H9 (cell line): ENCODE data around the gene DACH1. TPM values are rescaled to one million over a fixed set of nuclear protein-coding genes. Genes with fewer than 3 reads are reported as not detected.

Experiments used
- DNase-seq: peaks from one replicate; pipeline ENCODE4 v3.0.0-alpha.2; 2017
- H2AFZ ChIP-seq: one replicate; pipeline ENCODE4 v1.6.1; 2013; ENCODE audit warnings: mild to moderate bottlenecking, low read length, control low read depth, moderate library complexity
- H2AK5ac ChIP-seq: 2 replicates; pipeline ENCODE4 v1.6.1; 2013; ENCODE audit warnings: low read length, control low read depth, mixed read lengths; ENCODE audit not compliant: insufficient read length
- H2BK120ac ChIP-seq: one replicate; pipeline ENCODE4 v1.6.1; 2013; ENCODE audit warnings: low read depth, mild to moderate bottlenecking, low read length, control low read depth, inconsistent platforms; ENCODE audit not compliant: poor library complexity, severe bottlenecking
- H2BK12ac ChIP-seq: 2 replicates; pipeline ENCODE4 v1.6.1; 2013; ENCODE audit warnings: low read length, control low read depth, mixed read lengths, low read depth; ENCODE audit not compliant: insufficient read length
- H2BK15ac ChIP-seq: 2 replicates; pipeline ENCODE4 v1.6.1; 2013; ENCODE audit warnings: low read depth, low read length, control low read depth
- H2BK20ac ChIP-seq: one replicate; pipeline ENCODE4 v1.6.1; 2013; ENCODE audit warnings: low read depth, mild to moderate bottlenecking, low read length, control low read depth, inconsistent platforms; ENCODE audit not compliant: poor library complexity, severe bottlenecking
- H2BK5ac ChIP-seq: 2 replicates; pipeline ENCODE4 v1.6.1; 2013; ENCODE audit warnings: low read length, control low read depth, mixed read lengths; ENCODE audit not compliant: insufficient read length
- H3K14ac ChIP-seq: 2 replicates; pipeline ENCODE4 v1.6.1; 2013; ENCODE audit warnings: low read length, control low read depth; ENCODE audit not compliant: insufficient read depth
- H3K18ac ChIP-seq: 2 replicates; pipeline ENCODE4 v1.6.1; 2013; ENCODE audit warnings: low read depth, mild to moderate bottlenecking, mixed read lengths, low read length, control low read depth; ENCODE audit not compliant: insufficient read length
- H3K23ac ChIP-seq: 2 replicates; pipeline ENCODE4 v1.6.1; 2013; ENCODE audit warnings: low read length, control low read depth, mixed read lengths, low read depth; ENCODE audit not compliant: insufficient read length
- H3K23me2 ChIP-seq: 2 replicates; pipeline ENCODE4 v1.6.1; 2013; ENCODE audit warnings: low read depth, mild to moderate bottlenecking, mixed read lengths, low read length, control low read depth; ENCODE audit not compliant: insufficient read length, poor library complexity, severe bottlenecking
- H3K27ac ChIP-seq: 2 replicates; pipeline ENCODE4 v1.5.1; 2013; ENCODE audit warnings: low read length, control low read depth, mixed read lengths, low read depth; ENCODE audit not compliant: insufficient read length
- H3K27me3 ChIP-seq: 2 replicates; pipeline ENCODE4 v1.6.1; 2013; ENCODE audit warnings: low read length, control low read depth, inconsistent platforms; ENCODE audit not compliant: insufficient read depth
- H3K4ac ChIP-seq: 2 replicates; pipeline ENCODE4 v1.6.1; 2013; ENCODE audit warnings: low read depth, mild to moderate bottlenecking, control low read depth, inconsistent platforms, low read length, moderate library complexity
- H3K4me1 ChIP-seq: 2 replicates; pipeline ENCODE4 v1.6.1; 2013; ENCODE audit warnings: low read length, control low read depth, inconsistent platforms; ENCODE audit not compliant: insufficient read depth
- H3K4me2 ChIP-seq: 2 replicates; pipeline ENCODE4 v1.6.1; 2013; ENCODE audit warnings: low read length, control low read depth, mixed read lengths; ENCODE audit not compliant: insufficient read length, insufficient read depth
- H3K56ac ChIP-seq: 2 replicates; pipeline ENCODE4 v1.6.1; 2013; ENCODE audit warnings: low read depth, mild to moderate bottlenecking, mixed read lengths, low read length, control low read depth; ENCODE audit not compliant: insufficient read length
- H3K79me1 ChIP-seq: 2 replicates; pipeline ENCODE4 v1.6.1; 2013; ENCODE audit warnings: low read depth, mild to moderate bottlenecking, moderate library complexity, low read length, control low read depth, inconsistent platforms; ENCODE audit not compliant: insufficient read depth, poor library complexity, severe bottlenecking
- H3K79me2 ChIP-seq: 2 replicates; pipeline ENCODE4 v1.6.1; 2013; ENCODE audit warnings: low read length, control low read depth, inconsistent platforms; ENCODE audit not compliant: insufficient read depth
- H3K9ac ChIP-seq: 2 replicates; pipeline ENCODE4 v1.6.1; 2013; ENCODE audit warnings: low read length, control low read depth, mixed read lengths; ENCODE audit not compliant: insufficient read length; ENCODE audit errors: extremely low read depth
- H3K9me3 ChIP-seq: one replicate; pipeline ENCODE4 v1.6.1; 2013; ENCODE audit warnings: low read depth, low read length, inconsistent platforms; ENCODE audit not compliant: control insufficient read depth
- H3T11ph ChIP-seq: one replicate; pipeline ENCODE4 v1.6.1; 2013; ENCODE audit warnings: mild to moderate bottlenecking, low read length, control low read depth, inconsistent platforms
- H4K20me1 ChIP-seq: one replicate; pipeline ENCODE4 v1.6.1; 2013; ENCODE audit not compliant: control insufficient read depth, insufficient read length, insufficient read depth
- H4K5ac ChIP-seq: 2 replicates; pipeline ENCODE4 v1.6.1; 2013; ENCODE audit warnings: low read depth, mild to moderate bottlenecking, mixed read lengths, low read length, control low read depth; ENCODE audit not compliant: insufficient read length
- H4K8ac ChIP-seq: replicated peaks from 2 replicates; pipeline ENCODE4 v1.6.1; 2013; ENCODE audit warnings: low read length, control low read depth, mixed read lengths, low read depth; ENCODE audit not compliant: insufficient read length
- H4K91ac ChIP-seq: 2 replicates; pipeline ENCODE4 v1.6.1; 2013; ENCODE audit warnings: low read depth, mild to moderate bottlenecking, moderate library complexity, mixed read lengths, low read length, control low read depth; ENCODE audit not compliant: insufficient read length
- H3K27ac Mint-ChIP-seq, 3 experiments: 2 replicates in 2 of 3; 3 replicates in 1 of 3; pipeline ENCODE4 v1.8.0; 2020 to 2021; ENCODE audit warnings: mixed read lengths in 3 of 3, mild to moderate bottlenecking in 1 of 3, moderate library complexity in 1 of 3
- H3K27me3 Mint-ChIP-seq: 2 replicates; pipeline ENCODE4 v1.8.0; 2021; ENCODE audit warnings: low read depth, mild to moderate bottlenecking, moderate library complexity, mixed read lengths
- H3K36me3 Mint-ChIP-seq, 3 experiments: 2 replicates in 2 of 3; 3 replicates in 1 of 3; pipeline ENCODE4 v1.8.0; 2020 to 2021; ENCODE audit warnings: low read depth in 3 of 3, mixed read lengths in 3 of 3; ENCODE audit not compliant: insufficient read depth in 1 of 3
- H3K4me1 Mint-ChIP-seq, 2 experiments: 2 replicates each; pipeline ENCODE4 v1.8.0; 2020; ENCODE audit warnings: mixed read lengths in 2 of 2
- H3K4me3 Mint-ChIP-seq, 2 experiments: 2 replicates in 1 of 2; 3 replicates in 1 of 2; pipeline ENCODE4 v1.8.0; 2020 to 2021; ENCODE audit warnings: mild to moderate bottlenecking in 2 of 2, mixed read lengths in 2 of 2, moderate library complexity in 1 of 2
- H3K9me3 Mint-ChIP-seq, 2 experiments: 2 replicates in 1 of 2; 3 replicates in 1 of 2; pipeline ENCODE4 v1.8.0; 2020; ENCODE audit warnings: mild to moderate bottlenecking in 2 of 2, mixed read lengths in 2 of 2, moderate library complexity in 1 of 2
- WGBS: extraction: QIAGEN DNeasy Blood & Tissue Kit; methylation state at CpG from one replicate; pipeline ENCODE4 v1.1.7; 2013; ENCODE audit warnings: missing lambda C conversion rate, low lambda C conversion rate, mixed read lengths; ENCODE audit not compliant: insufficient read length; ENCODE audit errors: extremely low coverage; 5-methylcytosine and 5-hydroxymethylcytosine counted together
- total RNA-seq: library from RNA; stranded (reverse); gene quantifications from 2 replicates; pipeline ENCODE4 v1.2.1, GENCODE V29; 2021
- TF ChIP-seq, protein P1 (sequence below): fragments of 200-600 bp; sonication (generic); conservative IDR thresholded peaks from 3 replicates; pipeline ENCODE4 v1.8.0; 2021; ENCODE audit warnings: antibody characterized with exemption, mild to moderate bottlenecking

The DACH1 gene
- total RNA-seq, 1 experiment from 2014 or later, result not detected

DNA sequence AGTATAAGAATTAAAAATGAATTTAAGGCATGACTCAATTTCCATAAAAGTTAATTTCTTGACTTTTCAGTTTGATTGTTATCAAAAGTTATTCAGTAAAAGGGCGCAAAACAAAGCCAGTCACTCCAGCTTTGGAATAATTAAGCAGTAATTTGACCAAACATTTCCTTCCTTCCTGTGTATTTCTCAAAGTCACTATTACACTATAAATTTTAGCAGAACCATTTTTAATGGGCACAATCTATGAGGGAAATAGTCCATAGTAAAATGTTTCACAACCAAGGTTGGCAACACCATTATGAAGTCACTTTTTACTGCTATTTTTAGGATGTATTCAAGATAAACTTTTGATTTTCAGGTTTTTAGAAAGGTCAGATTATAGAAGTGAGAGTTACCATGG, 91.0 kb downstream of the DACH1 start:
- Histone ChIP-seq H3T11ph (no peak overlapping the region), H3K79me2 (no peaks in the 10 kb centered on the region), H3K23me2 (no peaks in the 10 kb centered on the region), H2BK20ac (no peak overlapping the region), H4K91ac (no peak overlapping the region), H2BK12ac (no peak overlapping the region), H3K27ac (no peak overlapping the region), H3K14ac (no peak overlapping the region), H3K79me1 (no peaks in the 10 kb centered on the region), H3K9me3 (no peaks in the 10 kb centered on the region), H3K9ac (no peak overlapping the region), H2BK120ac (no peak overlapping the region), H3K4me2 (no peak overlapping the region), H3K18ac (no peak overlapping the region), H3K4me1 (no peaks in the 10 kb centered on the region), H2AFZ (no peak overlapping the region), H3K23ac (no peak overlapping the region), H2BK15ac (no peak overlapping the region), H4K8ac (no peak overlapping the region), H3K56ac (no peak overlapping the region), H3K4ac (no peak overlapping the region), H2BK5ac (no peak overlapping the region), H4K5ac (no peak overlapping the region), H2AK5ac (no peak overlapping the region), H4K20me1 (no peaks in the 10 kb centered on the region), H3K27me3 (no peaks in the 10 kb centered on the region)
- Mint-ChIP-seq H3K9me3 (no peaks in the 10 kb centered on the region), H3K4me3 (no peak overlapping the region), H3K27ac (no peak overlapping the region), H3K36me3 (no peaks in the 10 kb centered on the region), H3K4me1 (no peaks in the 10 kb centered on the region), H3K27me3 (no peaks in the 10 kb centered on the region)
- TF ChIP-seq, protein P1, sequence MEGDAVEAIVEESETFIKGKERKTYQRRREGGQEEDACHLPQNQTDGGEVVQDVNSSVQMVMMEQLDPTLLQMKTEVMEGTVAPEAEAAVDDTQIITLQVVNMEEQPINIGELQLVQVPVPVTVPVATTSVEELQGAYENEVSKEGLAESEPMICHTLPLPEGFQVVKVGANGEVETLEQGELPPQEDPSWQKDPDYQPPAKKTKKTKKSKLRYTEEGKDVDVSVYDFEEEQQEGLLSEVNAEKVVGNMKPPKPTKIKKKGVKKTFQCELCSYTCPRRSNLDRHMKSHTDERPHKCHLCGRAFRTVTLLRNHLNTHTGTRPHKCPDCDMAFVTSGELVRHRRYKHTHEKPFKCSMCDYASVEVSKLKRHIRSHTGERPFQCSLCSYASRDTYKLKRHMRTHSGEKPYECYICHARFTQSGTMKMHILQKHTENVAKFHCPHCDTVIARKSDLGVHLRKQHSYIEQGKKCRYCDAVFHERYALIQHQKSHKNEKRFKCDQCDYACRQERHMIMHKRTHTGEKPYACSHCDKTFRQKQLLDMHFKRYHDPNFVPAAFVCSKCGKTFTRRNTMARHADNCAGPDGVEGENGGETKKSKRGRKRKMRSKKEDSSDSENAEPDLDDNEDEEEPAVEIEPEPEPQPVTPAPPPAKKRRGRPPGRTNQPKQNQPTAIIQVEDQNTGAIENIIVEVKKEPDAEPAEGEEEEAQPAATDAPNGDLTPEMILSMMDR, result no peak
- WGBS, result no CpG with 5 or more reads among the region's 1 CpG
- no peak for DNase-seq
